Measurements from ENCODE around the gene ALMS1.
A peak's percentile ranks its signal among the peaks of the same experiment; 100 is the strongest.
"Not testable (repeated sequence)": the region's sequence is repeated elsewhere in the genome, so short reads cannot be mapped to it uniquely, and the experiment has no call there.

Gene ALMS1

DNA sequence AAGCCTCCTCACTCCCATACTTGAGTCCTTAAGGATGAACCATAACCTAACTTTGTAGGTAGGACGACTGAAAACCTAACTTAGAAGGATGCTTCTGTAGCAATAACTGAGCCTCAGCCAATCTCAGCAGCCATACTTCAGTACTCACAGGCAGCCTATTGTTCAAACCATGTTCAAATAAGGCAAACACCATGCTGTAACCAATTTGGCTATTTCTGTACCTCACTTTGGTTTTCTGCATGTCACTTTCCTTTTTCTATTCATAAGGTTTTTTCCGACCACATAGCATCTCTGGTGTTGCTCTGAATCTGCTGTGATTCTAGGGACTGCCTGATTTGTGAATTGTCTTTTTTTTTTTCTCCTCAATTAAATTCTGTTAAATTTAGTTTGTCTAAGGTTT is 242.9 kb downstream of the ALMS1 start:
- H3K27me3 Mint-ChIP-seq, DNase-seq, H3K36me3 Mint-ChIP-seq, H3K4me3 Mint-ChIP-seq, H3K9me3 Mint-ChIP-seq, H3K27ac Mint-ChIP-seq: not testable (repeated sequence)
- peaks cover 9 to 11% of the 10 kb centered on the region in 2 donors for H3K4me1 Mint-ChIP-seq
- peak; percentile 35 to 37 for ATAC-seq (replicated peaks)

DNA sequence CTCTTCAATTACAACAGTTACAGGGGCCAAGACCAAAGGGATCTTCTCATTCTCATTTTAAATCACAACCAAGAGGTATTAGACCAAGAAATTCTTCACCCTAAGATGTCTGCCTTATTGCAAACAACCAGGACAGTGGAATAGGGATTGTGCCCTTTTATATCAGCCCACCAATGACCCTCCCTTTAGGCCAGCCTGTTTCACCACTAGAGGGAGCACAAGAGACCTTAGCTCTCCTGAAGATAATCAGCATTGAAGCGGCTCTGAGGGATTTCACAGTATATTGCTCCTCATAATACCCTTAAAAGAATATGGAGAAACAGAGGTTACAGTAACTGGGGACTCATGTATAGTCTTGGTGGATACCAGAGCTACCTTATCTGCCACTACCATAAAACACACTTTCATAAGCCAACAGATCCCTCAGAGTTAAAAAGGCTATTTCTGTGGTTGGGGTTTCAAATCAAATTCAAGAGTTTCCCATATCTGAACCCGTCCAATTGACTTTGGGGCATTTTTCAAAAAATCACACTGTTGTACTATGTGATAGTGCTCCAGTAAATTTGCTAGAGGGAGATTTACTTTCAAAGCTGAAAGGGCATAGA is 245.1 kb downstream of the ALMS1 start:
- H3K27ac Mint-ChIP-seq, H3K27me3 Mint-ChIP-seq, DNase-seq, H3K36me3 Mint-ChIP-seq, H3K4me1 Mint-ChIP-seq, H3K9me3 Mint-ChIP-seq, H3K4me3 Mint-ChIP-seq: not testable (repeated sequence)
- peak; percentile 85 to 90 for ATAC-seq (replicated peaks)

DNA sequence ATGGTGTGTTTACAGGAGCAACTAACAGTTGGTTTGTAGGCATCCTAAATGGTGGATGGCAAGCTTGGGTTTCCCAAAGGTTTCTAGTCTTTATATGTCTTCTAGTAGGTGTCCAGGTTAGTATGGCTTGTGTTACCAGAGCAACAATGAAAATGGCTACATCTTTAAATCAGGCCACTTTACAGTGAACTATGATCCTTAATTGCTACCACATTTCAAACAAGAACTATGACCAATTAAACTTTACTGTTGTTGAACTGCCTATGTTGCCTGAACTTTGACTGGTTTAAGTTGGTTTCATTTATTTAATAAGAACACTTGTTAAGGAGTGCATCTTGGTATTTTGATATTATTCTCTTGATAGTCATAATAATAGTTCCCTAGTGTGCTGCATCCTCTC is 251.3 kb downstream of the ALMS1 start:
- ATAC-seq (replicated peaks); DNase-seq; H3K36me3 Mint-ChIP-seq; H3K27me3 Mint-ChIP-seq; H3K4me1 Mint-ChIP-seq; H3K4me3 Mint-ChIP-seq; H3K27ac Mint-ChIP-seq: not testable (repeated sequence)
- H3K9me3 Mint-ChIP-seq: peaks cover 11 to 14% of the 10 kb centered on the region in 2 donors

DNA sequence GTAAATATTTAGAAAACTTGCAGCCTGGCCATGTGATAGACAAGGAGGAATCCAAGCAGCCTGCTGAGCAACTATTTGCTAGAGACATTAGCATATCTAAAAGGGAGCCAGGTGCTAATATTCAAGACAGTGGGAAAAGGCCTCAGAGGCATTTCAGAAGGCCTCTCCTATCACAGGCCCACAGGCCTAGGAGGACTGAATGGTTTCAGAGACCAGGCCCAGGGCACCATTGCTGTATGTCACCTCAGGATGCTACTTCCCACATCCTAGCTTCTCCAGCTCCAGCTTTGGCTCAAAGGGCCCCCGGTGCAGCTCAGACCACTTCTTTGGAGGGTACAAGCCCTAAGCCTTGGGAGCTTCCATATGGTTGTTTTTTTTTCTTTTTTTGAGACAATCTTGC is 252.8 kb downstream of the ALMS1 start:
- Mint-ChIP-seq H3K27me3 (peaks cover 0 to 10% of the 10 kb centered on the region in 2 donors), H3K27ac (no peak overlapping the region), H3K4me3 (no peak overlapping the region), H3K36me3 (peaks cover 2 to 8% of the 10 kb centered on the region in 2 donors), H3K9me3 (peaks cover 11 to 14% of the 10 kb centered on the region in 2 donors), H3K4me1 (no peaks in the 10 kb centered on the region)
- ATAC-seq (replicated peaks): no peak
- DNase-seq: no peak

DNA sequence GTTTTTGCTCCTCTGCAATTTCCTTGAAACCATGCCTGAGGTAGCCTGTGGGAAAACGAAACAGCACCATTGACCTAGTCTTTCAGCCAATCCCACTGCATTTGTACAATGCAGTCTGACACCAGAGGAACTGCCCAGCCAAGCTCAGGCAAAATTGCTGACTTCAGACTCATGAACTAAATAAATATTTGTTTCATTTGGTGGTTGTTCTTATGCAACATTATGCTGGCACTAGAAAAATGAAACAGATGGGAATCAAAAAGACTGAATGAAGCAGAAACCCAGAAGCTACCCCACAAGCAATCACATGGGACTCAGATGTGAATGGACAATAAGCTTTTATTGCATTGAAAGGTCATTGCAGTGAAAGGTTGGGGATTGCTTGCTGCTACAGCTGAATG is 254.9 kb downstream of the ALMS1 start:
- peaks cover 2 to 8% of the 10 kb centered on the region in 2 donors for H3K36me3 Mint-ChIP-seq
- no peak overlapping the region for H3K27ac Mint-ChIP-seq
- DNase-seq (no peak), ATAC-seq (replicated peaks) (no peak)
- peaks cover 11 to 19% of the 10 kb centered on the region in 2 donors for H3K27me3 Mint-ChIP-seq
- no peak overlapping the region for H3K4me3 Mint-ChIP-seq
- H3K4me1 Mint-ChIP-seq: no peaks in the 10 kb centered on the region
- H3K9me3 Mint-ChIP-seq: peaks cover 11 to 14% of the 10 kb centered on the region in 2 donors

DNA sequence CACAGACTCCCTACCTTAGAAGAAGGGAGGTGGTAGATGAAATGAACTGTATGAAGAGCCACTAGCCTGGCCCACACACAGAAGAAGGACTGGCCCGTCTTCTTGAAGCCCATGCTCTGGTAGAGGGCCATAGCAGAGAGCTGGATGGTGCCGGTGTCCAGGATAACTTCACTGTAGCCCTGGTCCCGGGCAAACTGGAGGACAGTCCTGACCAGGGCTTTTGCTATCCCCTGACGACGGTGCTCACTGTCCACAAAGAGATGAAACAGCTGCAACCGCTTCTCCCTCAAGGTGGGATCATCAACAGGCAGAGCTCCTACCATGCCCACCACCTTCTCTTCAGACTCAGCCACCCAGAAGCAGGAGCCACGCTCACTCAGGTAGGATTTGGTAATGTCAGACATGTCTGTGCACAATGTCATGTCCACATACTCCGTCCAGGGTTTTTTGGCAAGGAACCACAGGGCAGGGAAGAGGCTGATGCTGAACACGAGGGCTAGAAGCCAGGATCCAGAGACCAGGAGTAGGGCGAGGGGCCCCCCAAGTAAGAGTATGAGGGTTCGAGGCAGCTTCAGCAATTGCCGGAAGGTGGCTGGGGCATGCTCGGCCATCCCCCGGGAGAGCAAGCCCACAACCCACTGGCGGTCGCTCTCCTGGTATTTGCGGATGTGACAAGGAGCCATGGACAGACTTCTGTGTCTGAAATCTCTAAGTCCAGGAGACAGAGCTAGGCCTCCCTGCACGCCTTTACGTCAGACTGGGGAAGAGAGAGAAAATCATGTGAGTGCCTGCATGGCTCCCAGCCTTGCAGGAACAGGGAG is 255.5 kb downstream of the ALMS1 start:
- Mint-ChIP-seq H3K4me1 (no peaks in the 10 kb centered on the region), H3K27me3 (peaks cover 12 to 19% of the 10 kb centered on the region in 2 donors), H3K4me3 (no peak overlapping the region), H3K27ac (no peak overlapping the region), H3K36me3 (peaks cover 2 to 8% of the 10 kb centered on the region in 2 donors), H3K9me3 (peaks cover 11 to 14% of the 10 kb centered on the region in 2 donors)
- ATAC-seq (replicated peaks) (no peak), DNase-seq (no peak)

DNA sequence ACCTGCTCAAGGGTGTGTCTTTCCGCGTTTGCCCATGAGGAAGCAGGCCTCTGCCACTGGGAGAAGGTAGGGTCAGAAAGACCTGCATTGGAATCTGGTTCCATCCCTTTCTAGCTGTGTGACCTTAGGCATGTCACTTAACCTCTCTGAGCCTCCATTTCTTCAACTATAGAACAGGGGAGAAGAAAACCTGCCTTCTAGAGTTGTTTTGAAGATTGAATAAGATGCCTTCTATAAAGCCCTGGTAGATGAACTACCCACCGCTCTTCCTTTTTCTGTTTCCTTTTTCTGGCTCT is 256.1 kb downstream of the ALMS1 start:
- no peak for DNase-seq
- ATAC-seq (replicated peaks): no peak
- Mint-ChIP-seq H3K4me1 (no peaks in the 10 kb centered on the region), H3K9me3 (peaks cover 11 to 14% of the 10 kb centered on the region in 2 donors), H3K4me3 (no peak overlapping the region), H3K27ac (no peak overlapping the region), H3K36me3 (peaks cover 2 to 8% of the 10 kb centered on the region in 2 donors), H3K27me3 (peaks cover 14 to 20% of the 10 kb centered on the region in 2 donors)

DNA sequence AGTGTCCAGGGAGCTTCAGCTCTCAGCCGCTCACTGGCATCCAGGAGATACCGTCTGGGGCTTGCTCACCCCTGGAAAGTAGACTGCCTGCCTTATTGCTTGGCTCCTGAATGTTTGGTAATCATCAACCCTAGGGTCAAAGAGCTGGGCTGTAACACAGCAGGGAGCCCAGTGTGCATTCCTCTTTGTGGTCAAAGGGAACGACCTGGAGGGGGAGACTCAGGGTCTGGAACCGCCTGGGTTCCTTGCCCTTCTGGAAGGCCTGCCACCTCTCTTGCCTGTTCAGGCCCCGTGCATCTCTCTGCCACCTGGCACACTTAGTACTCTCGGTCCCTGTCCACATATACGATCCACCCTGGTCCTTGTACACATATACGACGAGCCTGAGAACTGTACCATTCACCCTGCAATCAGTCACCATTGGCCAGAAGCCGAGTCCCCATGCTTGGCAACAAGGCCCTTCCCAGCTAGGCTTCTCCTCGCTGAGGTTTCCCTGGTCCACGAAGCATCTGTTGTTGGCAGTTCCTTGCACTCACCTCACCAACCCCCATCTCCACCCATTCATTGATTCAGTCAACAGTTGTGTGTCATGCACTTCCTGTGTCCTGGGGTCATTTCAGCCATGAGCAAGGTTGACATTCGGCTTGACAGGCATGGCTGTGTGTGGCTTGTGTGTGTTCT is 256.8 kb downstream of the ALMS1 start, which contains the start of gene NAT8:
NAT8 (minus strand) TSS at position 85 of the 681 bp plus-strand sequence. CDS start 794 bp downstream, outside the sequence.
- no peak for DNase-seq
- Mint-ChIP-seq H3K4me3 (no peak within 1 kb of the TSS), H3K27ac (no peak within 1 kb of the TSS), H3K27me3 (peaks cover 20 to 23% of the 10 kb centered on the region in 2 donors), H3K36me3 (peaks cover 2 to 6% of the 10 kb centered on the region in 2 donors), H3K4me1 (no peaks in the 10 kb centered on the region), H3K9me3 (peaks cover 9 to 12% of the 10 kb centered on the region in 2 donors)
- ATAC-seq (replicated peaks): no peak

DNA sequence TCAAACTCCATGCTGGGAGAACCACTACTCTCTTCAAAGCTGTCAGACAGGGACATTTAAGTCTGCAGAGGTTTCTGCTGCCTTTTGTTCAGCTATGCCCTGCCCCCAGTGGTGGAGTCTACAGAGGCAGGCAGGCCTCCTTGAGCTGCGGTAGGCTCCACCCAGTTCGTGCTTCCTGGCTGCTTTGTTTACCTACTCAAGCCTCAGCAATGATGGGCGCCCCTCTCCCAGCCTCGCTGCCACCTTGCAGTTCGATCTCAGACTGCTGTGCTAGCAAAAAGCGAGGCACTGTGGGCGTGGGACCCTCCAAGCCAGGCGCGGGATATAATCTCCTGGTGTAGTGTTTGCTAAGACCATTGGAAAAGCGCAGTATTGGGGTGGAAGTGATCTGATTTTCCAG is 262.1 kb downstream of the ALMS1 start:
- not testable (repeated sequence) for H3K4me3 Mint-ChIP-seq; ATAC-seq (replicated peaks); H3K27ac Mint-ChIP-seq; H3K4me1 Mint-ChIP-seq; DNase-seq; H3K36me3 Mint-ChIP-seq; H3K9me3 Mint-ChIP-seq
- peaks cover 14 to 39% of the 10 kb centered on the region in 2 donors for H3K27me3 Mint-ChIP-seq

DNA sequence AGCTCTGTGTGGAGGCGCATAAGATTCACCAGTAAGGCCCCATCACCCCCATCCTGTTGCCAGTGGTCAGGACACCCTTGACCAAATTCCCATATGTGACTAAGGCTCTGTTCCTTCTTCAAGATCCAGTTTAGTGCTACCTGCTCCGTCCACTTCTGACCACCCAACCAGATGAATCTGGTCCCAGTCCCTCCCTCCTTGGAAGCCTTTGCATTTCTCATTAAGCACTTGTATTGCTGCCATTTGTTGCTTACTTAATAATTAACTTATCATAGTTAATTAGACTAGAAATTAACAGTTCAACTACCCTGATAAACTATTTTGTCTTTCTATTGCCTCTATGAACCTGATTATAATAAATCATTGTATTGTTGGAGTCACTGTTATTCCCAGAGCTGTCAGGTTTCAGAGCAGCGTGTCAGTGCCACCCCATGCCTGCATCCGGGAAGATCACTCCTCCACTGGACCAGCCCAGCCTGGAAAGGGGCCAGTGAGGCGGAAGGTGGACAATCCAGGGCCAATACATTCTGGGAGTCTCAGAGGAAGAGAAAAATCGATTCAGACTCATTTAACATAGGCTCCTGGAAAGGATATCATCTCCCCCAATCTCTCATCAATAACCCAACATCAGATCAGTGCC is 266.1 kb downstream of the ALMS1 start:
- no peak for DNase-seq
- Mint-ChIP-seq H3K4me1 (no peaks in the 10 kb centered on the region), H3K27me3 (peaks cover 3 to 32% of the 10 kb centered on the region in 2 donors), H3K27ac (no peak overlapping the region), H3K4me3 (no peak overlapping the region), H3K36me3 (peaks cover 0 to 7% of the 10 kb centered on the region in 2 donors), H3K9me3 (peaks cover 1 to 4% of the 10 kb centered on the region in 2 donors)
- no peak for ATAC-seq (replicated peaks)

DNA sequence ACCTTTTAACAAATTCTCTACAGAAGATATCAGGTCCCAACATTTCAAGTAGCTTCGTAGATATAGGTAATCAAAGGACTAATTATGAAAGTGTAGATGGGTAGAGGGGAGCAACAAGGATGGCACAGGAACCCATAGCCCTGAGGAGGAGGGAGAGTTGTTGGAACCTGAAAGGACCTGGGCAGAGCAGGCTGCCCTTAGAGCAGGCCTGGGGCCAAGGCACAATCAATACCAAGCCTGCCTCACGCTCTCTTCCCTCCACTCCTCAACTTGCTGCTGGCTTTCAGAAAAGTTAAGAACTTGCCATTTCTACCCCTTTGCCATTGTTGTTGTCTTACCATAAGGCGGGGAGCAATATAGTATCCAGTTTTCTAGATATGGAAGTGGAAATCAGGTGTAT is 266.7 kb downstream of the ALMS1 start:
- DNase-seq (no peak), ATAC-seq (replicated peaks) (no peak)
- no peaks in the 10 kb centered on the region for H3K4me1 Mint-ChIP-seq
- no peak overlapping the region for H3K27ac Mint-ChIP-seq
- peaks cover 0 to 7% of the 10 kb centered on the region in 2 donors for H3K36me3 Mint-ChIP-seq
- no peak overlapping the region for H3K4me3 Mint-ChIP-seq
- peaks cover 0 to 25% of the 10 kb centered on the region in 2 donors for H3K27me3 Mint-ChIP-seq
- H3K9me3 Mint-ChIP-seq: peaks cover 1 to 4% of the 10 kb centered on the region in 2 donors

DNA sequence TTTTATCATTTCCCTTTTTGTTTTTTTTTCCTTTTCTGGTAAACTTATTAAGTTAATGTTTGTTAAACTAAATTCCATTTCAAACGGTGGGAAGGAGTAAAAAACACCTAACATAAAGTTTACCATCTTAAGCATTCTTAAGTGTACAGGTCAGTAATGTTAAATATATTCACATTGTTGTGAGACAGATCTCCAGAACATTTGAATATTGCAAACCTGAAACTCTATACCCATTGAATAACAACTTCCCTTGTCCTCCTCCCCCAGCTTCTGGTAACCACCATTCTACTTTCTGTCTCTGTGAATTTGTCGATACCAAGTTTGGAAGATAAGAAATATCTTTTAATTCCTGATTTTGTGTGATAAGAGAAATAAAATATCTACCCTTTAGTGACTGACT is 268.5 kb downstream of the ALMS1 start:
- Mint-ChIP-seq H3K4me1 (no peaks in the 10 kb centered on the region), H3K9me3 (peaks cover 0 to under 1% of the 10 kb centered on the region in 2 donors), H3K4me3 (no peak overlapping the region), H3K27ac (no peak overlapping the region), H3K36me3 (no peaks in the 10 kb centered on the region), H3K27me3 (peaks cover 0 to 27% of the 10 kb centered on the region in 2 donors)
- DNase-seq (no peak), ATAC-seq (replicated peaks) (no peak)
